NOMO-1 (cell line): ENCODE data around the gene GPR37L1.
"Not testable (repeated sequence)": the region's sequence is repeated elsewhere in the genome, so short reads cannot be mapped to it uniquely, and the experiment has no call there.

Experiments used
- DNase-seq, 2 experiments: peaks; one replicate each; lab custom pipeline; 2025; ENCODE audit not compliant: unreplicated experiment in 2 of 2; lab: John Stamatoyannopoulos, UW

Gene GPR37L1

GRCh38 chr1:202107801-202108731 lies 14.7 kb upstream of the GPR37L1 start:
- no peak for DNase-seq

GRCh38 chr1:202110977-202111376 lies 11.7 kb upstream of the GPR37L1 start:
- DNase-seq: no peak

GRCh38 chr1:202111589-202111988 lies 11.1 kb upstream of the GPR37L1 start:
- DNase-seq: not testable (repeated sequence)

GRCh38 chr1:202112859-202113689 lies 9.6 kb upstream of the GPR37L1 start:
- DNase-seq: no peak

GRCh38 chr1:202113690-202114300 lies 8.9 kb upstream of the GPR37L1 start:
- no peak for DNase-seq

GRCh38 chr1:202116287-202116686 lies 6.4 kb upstream of the GPR37L1 start:
- no peak for DNase-seq

- no peak for DNase-seq
Measured at GRCh38 chr1:202117898-202118371, 4.8 kb upstream of the GPR37L1 start.

- no peak for DNase-seq
Measured at GRCh38 chr1:202121006-202121405, 1.7 kb upstream of the GPR37L1 start.

GRCh38 chr1:202123336-202123813 lies 658 bp downstream of the GPR37L1 start:
- no peak for DNase-seq

GRCh38 chr1:202124142-202124541 lies 1.4 kb downstream of the GPR37L1 start:
- no peak for DNase-seq

GRCh38 chr1:202125611-202126010 lies 2.9 kb downstream of the GPR37L1 start:
- no peak for DNase-seq

GRCh38 chr1:202126426-202126825 lies 3.7 kb downstream of the GPR37L1 start:
- DNase-seq: no peak

- DNase-seq: no peak
Measured at GRCh38 chr1:202127061-202127460, 4.3 kb downstream of the GPR37L1 start.

GRCh38 chr1:202127836-202128622 lies 5.3 kb downstream of the GPR37L1 start:
- no peak for DNase-seq

- DNase-seq: no peak
Measured at GRCh38 chr1:202129453-202130296, 7.0 kb downstream of the GPR37L1 start.

- no peak for DNase-seq
Measured at GRCh38 chr1:202130297-202130721, 7.6 kb downstream of the GPR37L1 start.

- DNase-seq: no peak
Measured at GRCh38 chr1:202130816-202131522, 8.3 kb downstream of the GPR37L1 start.

- no peak for DNase-seq
Measured at GRCh38 chr1:202131956-202132821, 9.5 kb downstream of the GPR37L1 start.
